ENCODE results near the gene GRAP.

Gene GRAP

GRCh38 chr17:19017804-19018599, 28.8 kb downstream of the GRAP start:
- DNase-seq: no peak

- DNase-seq: no peak
Measured at GRCh38 chr17:19017401-19017800, 29.4 kb downstream of the GRAP start.

DNA sequence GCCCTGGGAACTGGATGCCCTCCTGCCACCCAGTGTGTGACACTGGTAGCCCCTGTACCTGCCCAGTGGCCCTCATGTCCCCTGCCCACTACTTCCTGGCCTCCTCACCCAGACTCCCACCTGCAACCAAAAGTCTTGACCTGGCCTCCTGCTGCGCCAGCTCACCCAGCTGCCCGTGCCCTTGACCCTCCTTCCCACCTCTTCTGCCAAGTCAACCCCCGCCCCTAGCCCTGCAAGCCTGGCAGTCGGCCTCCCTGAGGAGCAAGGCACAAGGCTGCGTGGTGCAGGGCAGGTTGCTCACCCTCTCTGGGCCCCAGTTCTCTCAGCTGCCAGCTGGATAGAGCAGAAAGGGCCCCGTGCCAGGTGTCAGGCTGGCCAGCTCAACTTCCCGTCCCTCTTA, 29.9 kb downstream of the GRAP start:
- DNase-seq: no peak

DNA sequence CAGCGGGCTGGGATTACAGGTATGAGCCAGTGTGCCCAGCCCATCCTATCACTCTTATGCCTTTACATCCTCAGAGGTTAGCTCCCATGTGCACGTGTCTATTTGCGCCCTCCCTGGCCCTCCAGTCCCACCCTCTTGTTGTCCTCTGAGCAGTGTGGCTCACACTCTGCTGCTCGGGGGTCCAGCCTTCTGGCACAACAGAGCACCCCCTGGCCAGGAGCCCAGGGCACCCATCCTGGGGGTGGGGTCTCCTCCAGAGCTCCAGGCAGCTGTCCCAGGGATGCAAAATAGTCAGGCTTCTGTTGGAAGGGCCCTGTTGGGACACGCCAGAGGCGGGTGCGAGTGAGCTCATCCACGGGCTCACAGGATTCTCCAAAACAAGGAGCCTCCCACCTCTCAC, 30.5 kb downstream of the GRAP start:
- DNase-seq: no peak

- DNase-seq: no peak
Measured at GRCh38 chr17:19015428-19015827, 31.3 kb downstream of the GRAP start.

DNA sequence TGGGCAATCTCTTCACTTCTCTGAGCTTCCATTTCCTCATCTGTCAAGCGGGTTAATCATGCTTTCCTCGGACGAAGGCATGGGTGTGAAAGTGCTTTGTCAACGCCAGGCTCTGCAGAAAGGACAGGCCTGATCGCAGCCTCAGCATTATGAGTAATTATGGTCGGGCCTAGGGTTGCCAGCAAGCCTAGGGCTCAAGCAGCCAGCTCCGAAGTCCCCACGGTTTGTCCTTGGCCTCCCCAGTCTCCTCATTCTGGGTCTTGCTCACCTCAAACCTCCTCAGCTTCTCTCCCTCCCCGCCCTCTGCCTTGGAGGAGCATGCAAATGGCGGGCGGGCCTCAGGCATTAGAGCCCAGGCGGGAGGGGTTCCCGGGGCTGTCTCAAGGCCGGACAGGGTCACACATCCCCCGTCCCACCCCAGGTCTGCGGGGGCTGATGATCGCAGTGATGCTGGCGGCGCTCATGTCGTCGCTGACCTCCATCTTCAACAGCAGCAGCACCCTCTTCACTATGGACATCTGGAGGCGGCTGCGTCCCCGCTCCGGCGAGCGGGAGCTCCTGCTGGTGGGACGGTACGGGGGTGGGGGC, 32.0 kb downstream of the GRAP start:
- no peak for DNase-seq

DNA sequence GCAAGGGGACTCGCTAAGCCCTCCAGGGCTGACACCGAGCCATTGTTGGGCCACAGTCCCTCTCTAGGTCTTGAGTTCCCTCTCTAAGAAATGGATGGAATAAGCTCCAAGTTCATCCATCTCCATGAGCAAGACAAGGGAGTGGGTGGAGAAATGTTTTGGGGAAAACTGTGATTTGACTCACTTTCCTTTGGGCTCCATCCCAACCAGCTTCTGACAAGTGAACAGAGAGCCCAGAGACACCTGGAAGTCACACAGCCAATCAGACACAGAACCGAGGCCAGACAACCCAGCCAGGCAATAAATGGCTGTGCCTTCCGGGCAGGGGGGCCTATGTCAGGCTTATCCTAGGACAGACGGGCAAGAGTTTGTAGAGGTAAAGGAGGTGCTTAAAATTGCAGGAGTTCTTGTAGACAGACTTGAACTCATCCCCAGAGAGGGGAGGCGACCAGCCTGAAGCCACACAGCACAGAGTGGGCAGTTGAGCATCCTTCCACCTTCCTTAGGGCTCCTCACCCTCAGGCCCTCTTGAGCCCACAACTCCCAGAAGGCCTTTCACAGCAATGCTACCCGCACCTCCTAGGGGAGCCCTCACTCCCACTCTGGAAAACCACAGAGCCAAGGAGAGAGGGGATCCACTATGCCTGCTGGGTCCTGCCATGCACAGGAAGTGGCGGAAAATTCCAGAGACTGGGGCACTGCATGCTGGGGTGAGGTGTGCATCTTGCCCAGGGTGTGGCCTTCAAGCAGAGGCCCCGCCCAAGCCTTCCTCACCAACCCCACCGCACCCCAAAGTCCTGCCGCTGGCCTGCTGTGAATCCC, 32.7 kb downstream of the GRAP start:
- no peak for DNase-seq

GRCh38 chr17:19013226-19013625, 33.5 kb downstream of the GRAP start:
- no peak for DNase-seq

- DNase-seq: no peak
Measured at GRCh38 chr17:19012171-19013080, 34.3 kb downstream of the GRAP start.

DNA sequence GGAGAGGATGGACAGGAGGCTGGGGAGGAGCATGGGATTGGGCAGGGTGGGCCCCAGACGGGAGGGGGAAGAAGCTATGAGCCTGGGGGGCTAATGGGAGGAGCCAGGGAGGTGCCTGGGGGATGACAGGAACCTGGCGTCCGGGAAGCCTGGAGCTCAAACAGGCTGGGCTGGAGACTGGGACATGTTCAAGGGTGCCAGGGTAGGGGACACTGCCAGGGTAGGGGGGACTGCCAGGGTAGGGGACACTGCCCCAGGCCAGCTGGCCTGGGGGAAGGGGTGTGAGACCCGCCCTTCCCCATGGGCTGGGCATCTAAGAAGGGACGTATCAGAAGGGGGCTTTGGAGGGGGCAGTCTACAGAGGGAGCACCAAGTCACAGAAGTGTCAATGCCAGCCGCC, 35.2 kb downstream of the GRAP start:
- DNase-seq: no peak

DNA sequence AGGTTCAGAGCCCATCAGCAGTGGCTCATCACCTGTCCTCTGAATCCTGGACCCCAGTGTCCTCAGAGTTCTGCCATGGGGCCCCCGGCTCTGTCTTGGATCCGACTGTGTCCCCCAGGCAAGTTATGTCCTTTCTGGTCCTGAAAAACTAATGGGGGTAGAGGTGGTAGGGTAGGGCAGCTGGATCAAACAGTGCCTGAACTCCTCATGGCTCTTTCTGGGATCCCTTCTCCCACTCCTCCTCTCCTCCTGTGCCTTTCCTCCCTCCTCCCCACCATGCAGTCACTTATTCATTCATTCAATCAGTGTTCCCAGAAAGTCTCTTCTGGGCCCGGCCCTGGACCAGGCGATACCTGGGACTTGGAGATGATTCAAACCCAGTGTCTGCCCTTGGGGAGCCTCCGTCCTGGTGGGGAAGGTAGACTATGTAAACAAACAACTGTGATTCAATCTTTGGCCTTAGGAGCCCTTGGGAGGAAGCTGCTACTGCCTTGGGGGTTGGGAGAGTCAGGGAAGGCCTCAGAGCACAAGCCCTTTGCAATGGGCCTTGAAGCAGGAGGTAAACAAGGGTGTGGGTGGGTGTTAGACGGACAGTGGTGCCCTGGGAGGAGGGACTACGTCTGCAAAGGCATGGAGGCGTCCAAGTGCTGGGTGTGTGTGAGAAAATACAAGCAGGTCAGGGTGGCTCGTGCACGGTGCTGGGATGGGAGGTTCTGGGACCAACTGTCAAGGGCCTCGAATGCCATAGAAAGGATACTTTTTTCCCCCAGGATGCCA, 35.8 kb downstream of the GRAP start:
- no peak for DNase-seq

GRCh38 chr17:19009970-19010369, 36.8 kb downstream of the GRAP start:
- DNase-seq: no peak

DNA sequence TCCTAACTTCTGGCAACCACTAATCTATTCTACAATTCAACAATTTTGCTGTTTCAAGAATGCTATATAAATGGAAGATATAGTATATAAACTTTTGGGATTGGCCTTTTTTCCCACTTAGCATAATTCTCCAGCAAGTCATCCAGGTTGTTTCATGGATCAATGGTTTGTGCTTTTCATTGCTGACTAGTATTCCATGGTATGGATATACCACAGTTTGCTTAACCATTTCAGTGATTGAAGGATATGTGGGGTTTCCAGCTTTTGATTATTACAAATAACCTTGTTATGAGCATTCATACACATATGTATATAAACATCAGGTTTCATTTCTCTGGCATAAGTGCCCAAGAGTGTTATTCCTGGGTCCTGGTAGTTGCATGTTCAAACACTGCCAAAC, 40.1 kb downstream of the GRAP start:
- DNase-seq: no peak

- DNase-seq: no peak
Measured at GRCh38 chr17:19005789-19006430, 40.8 kb downstream of the GRAP start.

GRCh38 chr17:19005137-19005773, 41.5 kb downstream of the GRAP start:
- DNase-seq: no peak

GRCh38 chr17:19004421-19005136, 42.2 kb downstream of the GRAP start, which contains the start of gene FAM83G:
Gene FAM83G (minus strand): TSS chr17:19004764. CDS start chr17:19004041, 723 bp downstream.
- DNase-seq: no peak

GRCh38 chr17:19003543-19004420, 43.0 kb downstream of the GRAP start:
- DNase-seq: no peak

DNA sequence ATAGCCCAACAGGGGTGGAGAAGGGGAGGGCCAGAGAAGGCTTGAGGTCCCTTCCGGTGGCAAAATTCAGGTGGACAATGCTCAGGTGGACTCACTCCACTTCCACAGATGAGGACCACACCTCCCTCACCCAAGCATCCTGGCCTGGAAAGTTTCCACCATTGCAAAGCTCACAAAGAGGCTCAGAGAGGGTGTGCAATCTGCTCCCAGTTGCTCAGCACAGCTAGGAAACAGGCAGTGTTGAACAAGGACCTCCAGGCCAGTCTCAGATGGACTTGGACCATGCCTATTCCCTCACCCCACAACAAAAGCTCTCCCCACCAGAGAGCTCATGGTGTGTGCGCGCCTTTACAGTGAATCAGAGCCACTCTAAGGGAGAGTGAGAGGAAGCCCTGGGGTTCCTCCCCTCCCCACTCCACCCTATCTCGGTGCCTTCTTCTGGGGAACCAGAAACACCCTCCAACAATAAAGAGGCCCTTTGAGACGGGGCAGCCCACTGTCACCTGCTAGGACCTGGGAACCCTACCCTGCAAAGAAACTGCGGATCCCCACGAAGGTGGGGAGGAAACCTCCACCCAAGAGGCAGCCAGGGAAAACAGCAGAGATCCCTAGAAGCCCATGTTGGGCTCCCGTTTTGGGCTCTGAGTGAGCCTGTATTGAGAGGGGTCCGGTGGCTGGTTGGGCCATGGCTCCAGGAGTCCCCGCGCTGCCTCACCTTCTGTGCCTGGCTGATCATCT, 43.8 kb downstream of the GRAP start:
- no peak for DNase-seq

All from NCI-H2081 treated with DMSO at 0.1 percent for 48 hours (cell line).